ENCODE measurements around the gene STXBP3.

The STXBP3 gene

DNA sequence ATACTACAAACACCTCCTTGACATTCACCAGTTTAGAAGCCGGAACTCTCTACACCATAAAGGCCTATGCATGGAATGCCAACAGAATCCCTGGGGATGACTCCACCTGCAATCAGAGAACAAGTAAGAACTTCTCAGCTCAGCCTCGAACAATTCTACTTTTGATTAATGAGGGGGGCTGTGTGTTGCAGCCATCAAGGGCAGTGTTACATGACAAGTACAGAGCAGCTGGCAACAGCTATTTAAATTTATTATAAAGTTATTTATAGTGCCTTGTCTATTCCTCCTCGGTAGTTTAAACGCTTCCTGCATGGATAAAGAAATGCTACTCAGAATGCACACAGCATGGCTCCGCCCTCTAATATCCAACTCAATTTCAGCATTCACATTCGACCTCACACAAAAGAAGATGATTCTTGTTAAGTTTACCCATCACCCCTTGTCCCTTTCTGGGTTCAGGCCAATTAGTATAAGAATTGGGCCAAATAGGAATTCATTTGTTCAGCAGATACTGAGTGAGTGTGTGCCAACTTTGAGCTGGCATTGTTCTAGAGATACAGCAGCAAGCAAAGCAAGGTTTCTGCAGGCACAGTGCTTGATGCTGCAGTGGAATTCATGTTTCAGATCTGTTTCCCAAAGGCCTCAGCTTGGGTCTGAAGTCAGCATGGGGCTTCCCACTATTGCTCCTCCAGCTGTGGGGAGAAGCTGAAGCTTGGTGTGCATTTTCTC is 27.4 kb upstream of the STXBP3 start:
- no peak for DNase-seq (ENCODE audit: low read depth)
- H3K4me3 ChIP-seq (ENCODE audit: control insufficient read depth, low read depth, low read length), result no peak overlapping the region
- TF ChIP-seq CTCF (IDR thresholded peaks at IDR 0.05; ENCODE audit: control insufficient read depth, insufficient read depth, low read depth, low read length, missing control alignments), result no peak

DNA sequence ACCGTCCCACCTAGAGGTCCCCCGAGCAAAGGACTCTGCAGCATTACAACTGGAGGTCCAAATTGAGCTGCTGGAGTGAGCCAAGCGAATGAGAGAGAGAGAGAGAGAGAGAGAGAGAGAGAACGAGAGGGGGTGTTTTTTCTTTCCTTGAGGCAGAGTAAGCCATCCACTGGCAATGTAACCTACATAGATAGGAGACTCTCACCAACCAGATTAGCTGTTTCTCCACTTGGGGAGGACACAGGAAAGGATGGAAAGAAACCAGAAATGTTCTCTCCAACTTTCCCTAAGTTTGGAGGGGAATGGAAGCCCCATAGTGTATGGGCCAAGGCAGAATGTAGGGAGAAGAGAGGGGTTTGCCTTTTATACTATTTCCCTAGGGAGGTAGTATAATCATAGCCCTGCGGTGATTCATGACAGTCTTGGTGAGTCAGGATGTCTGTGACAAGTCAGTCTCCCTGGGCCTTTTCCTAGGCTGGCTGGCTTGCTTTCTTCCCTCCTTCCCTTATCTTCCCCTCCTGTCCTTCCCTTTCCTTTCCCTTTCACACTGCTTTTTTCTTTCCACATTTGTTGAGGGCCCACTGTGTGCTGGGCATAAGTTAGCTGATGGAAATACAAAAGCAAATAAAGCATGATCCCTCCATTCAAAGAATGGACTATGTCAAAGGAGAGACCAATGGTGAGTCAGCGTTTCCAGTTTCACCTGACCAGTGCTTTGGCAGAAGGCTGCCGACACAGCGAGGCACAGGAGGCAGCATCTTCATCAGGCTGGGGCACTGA is 26.6 kb upstream of the STXBP3 start:
- no peak overlapping the region for H3K4me3 ChIP-seq (ENCODE audit: control insufficient read depth, low read depth, low read length)
- peak; percentile 63 for DNase-seq (ENCODE audit: low read depth)
- TF ChIP-seq CTCF (IDR thresholded peaks at IDR 0.05; ENCODE audit: control insufficient read depth, insufficient read depth, low read depth, low read length, missing control alignments), result no peak

DNA sequence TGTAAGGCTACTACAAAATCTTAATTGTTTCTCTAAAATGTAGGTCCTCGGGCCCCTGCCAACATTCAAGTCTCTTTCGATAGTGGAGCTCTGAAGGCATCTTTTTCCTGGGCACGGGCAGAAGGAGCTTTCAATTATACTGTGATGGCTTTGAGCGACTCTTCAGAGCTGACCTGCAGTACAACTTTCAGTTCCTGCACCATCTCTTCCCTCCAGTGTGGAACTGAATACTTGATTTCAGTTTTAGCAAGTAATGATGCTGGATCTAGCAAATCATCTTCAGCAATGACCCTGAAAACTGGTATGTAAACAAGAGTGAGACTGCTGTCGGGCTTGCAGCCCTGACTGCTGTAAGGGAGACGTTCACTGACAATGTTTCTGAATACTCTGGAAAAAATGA is 24.2 kb upstream of the STXBP3 start:
- TF ChIP-seq CTCF (IDR thresholded peaks at IDR 0.05; ENCODE audit: control insufficient read depth, insufficient read depth, low read depth, low read length, missing control alignments), result no peak
- H3K4me3 ChIP-seq (ENCODE audit: control insufficient read depth, low read depth, low read length), result no peak overlapping the region
- DNase-seq (ENCODE audit: low read depth), result no peak

- no peak for TF ChIP-seq CTCF (IDR thresholded peaks at IDR 0.05; ENCODE audit: control insufficient read depth, insufficient read depth, low read depth, low read length, missing control alignments)
- H3K4me3 ChIP-seq (ENCODE audit: control insufficient read depth, low read depth, low read length), result no peak overlapping the region
- no peak for DNase-seq (ENCODE audit: low read depth)
Measured at GRCh38 chr1:108725906-108726305, 20.6 kb upstream of the STXBP3 start.

DNA sequence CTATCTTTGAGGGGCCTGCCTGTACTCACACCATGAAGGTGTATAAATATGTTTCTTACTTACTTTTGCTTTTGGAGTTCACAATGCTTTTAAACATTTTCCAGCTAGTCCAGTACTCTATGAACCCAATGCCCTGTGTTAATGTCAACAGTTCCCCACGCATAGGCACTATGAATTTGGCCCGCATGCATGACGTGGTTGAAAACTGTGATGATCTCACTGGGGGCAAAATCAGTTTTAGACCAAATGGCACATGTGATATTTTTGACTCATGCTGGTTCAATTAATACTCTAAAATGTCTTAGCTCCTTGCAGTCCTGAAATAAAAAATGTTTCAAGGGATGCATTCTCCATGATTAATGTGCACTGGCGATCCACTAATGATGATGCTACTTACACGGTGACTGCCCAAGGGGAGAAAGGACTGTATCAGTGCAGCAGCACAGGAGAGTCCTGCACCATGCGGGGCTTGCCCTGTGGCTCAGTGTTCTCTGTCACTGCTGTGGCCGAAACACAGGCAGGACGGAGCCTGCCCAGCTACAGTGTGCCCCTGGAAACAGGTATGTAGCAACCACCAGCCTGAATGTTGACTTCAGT is 18.0 kb upstream of the STXBP3 start:
- DNase-seq (ENCODE audit: low read depth), result no peak
- no peak for TF ChIP-seq CTCF (IDR thresholded peaks at IDR 0.05; ENCODE audit: control insufficient read depth, insufficient read depth, low read depth, low read length, missing control alignments)
- H3K4me3 ChIP-seq (ENCODE audit: control insufficient read depth, low read depth, low read length), result no peak overlapping the region

GRCh38 chr1:108729481-108729880 is 17.0 kb upstream of the STXBP3 start:
- H3K4me3 ChIP-seq (ENCODE audit: control insufficient read depth, low read depth, low read length), result no peak overlapping the region
- no peak for DNase-seq (ENCODE audit: low read depth)
- no peak for TF ChIP-seq CTCF (IDR thresholded peaks at IDR 0.05; ENCODE audit: control insufficient read depth, insufficient read depth, low read depth, low read length, missing control alignments)
